Measurements from ENCODE around the gene OBP2A.

Gene OBP2A

DNA sequence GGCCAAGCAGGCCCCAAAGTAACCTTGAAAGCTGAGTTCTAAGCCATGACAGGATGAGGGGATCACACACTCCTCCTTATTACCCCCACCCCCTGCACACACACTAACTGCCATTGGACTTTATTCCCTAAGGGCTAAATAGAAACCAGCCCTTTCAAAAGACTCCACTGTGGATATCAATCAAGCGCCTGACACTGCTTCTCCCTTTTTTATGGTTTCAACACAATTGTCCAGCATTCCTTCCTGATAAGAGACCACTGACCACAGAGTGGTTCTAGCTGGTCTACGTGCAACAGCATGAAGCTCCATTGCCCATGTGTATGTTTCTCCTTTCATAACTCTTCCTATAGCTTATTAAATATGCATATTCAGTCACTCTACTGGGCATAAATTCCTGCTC lies 50.3 kb downstream of the OBP2A start:
- no peak for DNase-seq (ENCODE audit: low read depth, low spot score)
